ENCODE results near the gene WDR37.

- TF ChIP-seq POLR2A (IDR thresholded peaks at IDR 0.05; ENCODE audit: low read depth, low read length): no peak
- TF ChIP-seq POLR2AphosphoS5 (IDR thresholded peaks at IDR 0.05; ENCODE audit: low read depth, low read length): no peak
- TF ChIP-seq TAF1 (IDR thresholded peaks at IDR 0.05; ENCODE audit: borderline replicate concordance, low read depth, low read length): no peak
Observed at GRCh38 chr10:1044964-1045363, 11.2 kb upstream of the WDR37 start.
